ENCODE results near the gene ETNK1.

- TF ChIP-seq POLR2AphosphoS5 (IDR thresholded peaks at IDR 0.05; ENCODE audit: insufficient read depth in 1 of 2, low read depth in 1 of 2) (no peak), CTCF (IDR thresholded peaks at IDR 0.05) (no peak), POLR2A (IDR thresholded peaks at IDR 0.05) (no peak)
Observed at GRCh38 chr12:22656376-22656775, 31.4 kb downstream of the ETNK1 start.
